ENCODE measurements around the gene CA9.

CA9 gene

GRCh38 chr9:35695943-35696401, 22.2 kb downstream of the CA9 start:
- Histone ChIP-seq H3K27ac (ENCODE audit: low read depth, low read length) (no peak overlapping the region), H3K27me3 (ENCODE audit: insufficient read depth, low read length, poor library complexity) (no peaks in the 10 kb centered on the region), H3K79me2 (ENCODE audit: control insufficient read depth, insufficient read depth, low read length) (no peaks in the 10 kb centered on the region), H3K4ac (ENCODE audit: low read depth, low read length) (no peak overlapping the region), H2AK5ac (ENCODE audit: low read length) (no peak overlapping the region), H3K18ac (ENCODE audit: low read length) (no peak overlapping the region), H2BK120ac (ENCODE audit: low read depth, low read length) (no peak overlapping the region), H4K5ac (ENCODE audit: low read length) (no peak overlapping the region), H3K23ac (ENCODE audit: low read length) (no peak overlapping the region), H3K79me1 (ENCODE audit: low read length) (no peaks in the 10 kb centered on the region), H3K9ac (ENCODE audit: low read length) (no peak overlapping the region), H4K8ac (ENCODE audit: low read depth, low read length) (no peak overlapping the region), H3K4me1 (ENCODE audit: control insufficient read depth, low read depth, low read length) (no peaks in the 10 kb centered on the region), H3K4me3 (ENCODE audit: low read length) (no peak overlapping the region), H3K4me2 (ENCODE audit: low read length) (no peak overlapping the region), H3K36me3 (ENCODE audit: control insufficient read depth, insufficient read depth, low read length) (peaks cover 24% of the 10 kb centered on the region), H3K56ac (ENCODE audit: low read length) (no peak overlapping the region), H2BK15ac (replicated peaks; ENCODE audit: low read depth) (no peak overlapping the region), H2BK5ac (ENCODE audit: low read length) (no peak overlapping the region)
- WGBS (ENCODE audit: extremely low coverage, insufficient coverage, low lambda C conversion rate) = no CpG with 5 or more reads among the region's 3 CpGs
- no peak for DNase-seq

GRCh38 chr9:35696520-35697215, 22.9 kb downstream of the CA9 start:
- peaks cover 27% of the 10 kb centered on the region for H3K36me3 ChIP-seq (ENCODE audit: control insufficient read depth, insufficient read depth, low read length)
- H3K27ac ChIP-seq (ENCODE audit: low read depth, low read length) = no peak overlapping the region

GRCh38 chr9:35697486-35697885, 23.8 kb downstream of the CA9 start:
- Histone ChIP-seq H3K4me3 (ENCODE audit: low read length) (no peak overlapping the region), H3K79me1 (ENCODE audit: low read length) (no peaks in the 10 kb centered on the region), H3K18ac (ENCODE audit: low read length) (no peak overlapping the region), H3K36me3 (ENCODE audit: control insufficient read depth, insufficient read depth, low read length) (peaks cover 31% of the 10 kb centered on the region), H3K79me2 (ENCODE audit: control insufficient read depth, insufficient read depth, low read length) (no peaks in the 10 kb centered on the region), H3K27ac (ENCODE audit: low read depth, low read length) (no peak overlapping the region), H4K5ac (ENCODE audit: low read length) (no peak overlapping the region), H3K4me2 (ENCODE audit: low read length) (no peak overlapping the region), H3K27me3 (ENCODE audit: insufficient read depth, low read length, poor library complexity) (no peaks in the 10 kb centered on the region), H2BK5ac (ENCODE audit: low read length) (no peak overlapping the region), H3K9ac (ENCODE audit: low read length) (no peak overlapping the region), H2BK15ac (replicated peaks; ENCODE audit: low read depth) (no peak overlapping the region), H3K56ac (ENCODE audit: low read length) (no peak overlapping the region), H2BK120ac (ENCODE audit: low read depth, low read length) (no peak overlapping the region), H3K4ac (ENCODE audit: low read depth, low read length) (no peak overlapping the region), H3K23ac (ENCODE audit: low read length) (no peak overlapping the region), H3K4me1 (ENCODE audit: control insufficient read depth, low read depth, low read length) (no peaks in the 10 kb centered on the region), H2AK5ac (ENCODE audit: low read length) (no peak overlapping the region), H4K8ac (ENCODE audit: low read depth, low read length) (no peak overlapping the region)
- no CpG with 5 or more reads among the region's 14 CpGs for whole genome bisulfite sequencing (ENCODE audit: extremely low coverage, insufficient coverage, low lambda C conversion rate)
- no peak for DNase-seq

More at GRCh38 chr9:35696520-35697215, 22.9 kb downstream of the CA9 start:
- no CpG with 5 or more reads among the region's 9 CpGs for WGBS (ENCODE audit: extremely low coverage, insufficient coverage, low lambda C conversion rate)
- no peak overlapping the region for H3K9ac ChIP-seq (ENCODE audit: low read length)
- H4K8ac ChIP-seq (ENCODE audit: low read depth, low read length) = no peak overlapping the region
- no peak overlapping the region for H4K5ac ChIP-seq (ENCODE audit: low read length)
- no peak overlapping the region for H3K4ac ChIP-seq (ENCODE audit: low read depth, low read length)
- no peak overlapping the region for H3K56ac ChIP-seq (ENCODE audit: low read length)
- no peak overlapping the region for H2BK5ac ChIP-seq (ENCODE audit: low read length)
- no peak overlapping the region for H3K4me2 ChIP-seq (ENCODE audit: low read length)
- H2AK5ac ChIP-seq (ENCODE audit: low read length) = no peak overlapping the region
- no peak overlapping the region for H2BK120ac ChIP-seq (ENCODE audit: low read depth, low read length)
- H3K79me2 ChIP-seq (ENCODE audit: control insufficient read depth, insufficient read depth, low read length) = no peaks in the 10 kb centered on the region
- DNase-seq = peak; percentile 72
- no peak overlapping the region for H3K18ac ChIP-seq (ENCODE audit: low read length)
- no peak overlapping the region for H3K23ac ChIP-seq (ENCODE audit: low read length)
- H3K27me3 ChIP-seq (ENCODE audit: insufficient read depth, low read length, poor library complexity) = no peaks in the 10 kb centered on the region
- no peak overlapping the region for H2BK15ac ChIP-seq (replicated peaks; ENCODE audit: low read depth)
- no peaks in the 10 kb centered on the region for H3K4me1 ChIP-seq (ENCODE audit: control insufficient read depth, low read depth, low read length)
- H3K4me3 ChIP-seq (ENCODE audit: low read length) = no peak overlapping the region
- H3K79me1 ChIP-seq (ENCODE audit: low read length) = no peaks in the 10 kb centered on the region

GRCh38 chr9:35698231-35698630, 24.5 kb downstream of the CA9 start:
- Histone ChIP-seq H2BK5ac (ENCODE audit: low read length) (no peak overlapping the region), H3K36me3 (ENCODE audit: control insufficient read depth, insufficient read depth, low read length) (peaks cover 36% of the 10 kb centered on the region), H3K4me2 (ENCODE audit: low read length) (no peak overlapping the region), H3K4me3 (ENCODE audit: low read length) (no peak overlapping the region), H2BK120ac (ENCODE audit: low read depth, low read length) (no peak overlapping the region), H3K9ac (ENCODE audit: low read length) (no peak overlapping the region), H3K79me1 (ENCODE audit: low read length) (no peaks in the 10 kb centered on the region), H4K5ac (ENCODE audit: low read length) (no peak overlapping the region), H3K18ac (ENCODE audit: low read length) (no peak overlapping the region), H3K27ac (ENCODE audit: low read depth, low read length) (no peak overlapping the region), H3K4me1 (ENCODE audit: control insufficient read depth, low read depth, low read length) (no peaks in the 10 kb centered on the region), H2BK15ac (replicated peaks; ENCODE audit: low read depth) (no peak overlapping the region), H2AK5ac (ENCODE audit: low read length) (no peak overlapping the region), H3K79me2 (ENCODE audit: control insufficient read depth, insufficient read depth, low read length) (no peaks in the 10 kb centered on the region), H3K56ac (ENCODE audit: low read length) (no peak overlapping the region), H3K27me3 (ENCODE audit: insufficient read depth, low read length, poor library complexity) (no peaks in the 10 kb centered on the region), H4K8ac (ENCODE audit: low read depth, low read length) (no peak overlapping the region), H3K4ac (ENCODE audit: low read depth, low read length) (no peak overlapping the region), H3K23ac (ENCODE audit: low read length) (no peak overlapping the region)
- no peak for DNase-seq
- WGBS (ENCODE audit: extremely low coverage, insufficient coverage, low lambda C conversion rate) = no CpG with 5 or more reads among the region's 5 CpGs

- peaks cover 52% of the 10 kb centered on the region for H3K36me3 ChIP-seq (ENCODE audit: control insufficient read depth, insufficient read depth, low read length)
- no peak overlapping the region for H3K9ac ChIP-seq (ENCODE audit: low read length)
- H3K4me2 ChIP-seq (ENCODE audit: low read length) = no peak overlapping the region
- no peak overlapping the region for H3K4me3 ChIP-seq (ENCODE audit: low read length)
- no peaks in the 10 kb centered on the region for H3K4me1 ChIP-seq (ENCODE audit: control insufficient read depth, low read depth, low read length)
- no peak for DNase-seq
- WGBS (ENCODE audit: extremely low coverage, insufficient coverage, low lambda C conversion rate) = no CpG with 5 or more reads among the region's 11 CpGs
- H3K27ac ChIP-seq (ENCODE audit: low read depth, low read length) = no peak overlapping the region
- no peak overlapping the region for H3K4ac ChIP-seq (ENCODE audit: low read depth, low read length)
- no peak overlapping the region for H3K56ac ChIP-seq (ENCODE audit: low read length)
- H3K18ac ChIP-seq (ENCODE audit: low read length) = no peak overlapping the region
- no peak overlapping the region for H2BK5ac ChIP-seq (ENCODE audit: low read length)
- H2BK15ac ChIP-seq (replicated peaks; ENCODE audit: low read depth) = no peak overlapping the region
- no peak overlapping the region for H3K23ac ChIP-seq (ENCODE audit: low read length)
- H2AK5ac ChIP-seq (ENCODE audit: low read length) = no peak overlapping the region
- no peak overlapping the region for H2BK120ac ChIP-seq (ENCODE audit: low read depth, low read length)
- no peaks in the 10 kb centered on the region for H3K27me3 ChIP-seq (ENCODE audit: insufficient read depth, low read length, poor library complexity)
- no peaks in the 10 kb centered on the region for H3K79me2 ChIP-seq (ENCODE audit: control insufficient read depth, insufficient read depth, low read length)
- no peak overlapping the region for H4K8ac ChIP-seq (ENCODE audit: low read depth, low read length)
- H3K79me1 ChIP-seq (ENCODE audit: low read length) = no peaks in the 10 kb centered on the region
- H4K5ac ChIP-seq (ENCODE audit: low read length) = no peak overlapping the region
Measured at GRCh38 chr9:35700031-35700430, 26.3 kb downstream of the CA9 start.

- H3K27me3 ChIP-seq (ENCODE audit: insufficient read depth, low read length, poor library complexity) = no peaks in the 10 kb centered on the region
- no peak overlapping the region for H3K27ac ChIP-seq (ENCODE audit: low read depth, low read length)
- no peak overlapping the region for H4K8ac ChIP-seq (ENCODE audit: low read depth, low read length)
- no peaks in the 10 kb centered on the region for H3K79me1 ChIP-seq (ENCODE audit: low read length)
- no peak overlapping the region for H2BK5ac ChIP-seq (ENCODE audit: low read length)
- H3K18ac ChIP-seq (ENCODE audit: low read length) = no peak overlapping the region
- no peak for DNase-seq
- H4K5ac ChIP-seq (ENCODE audit: low read length) = no peak overlapping the region
- H3K4me2 ChIP-seq (ENCODE audit: low read length) = no peak overlapping the region
- H2AK5ac ChIP-seq (ENCODE audit: low read length) = no peak overlapping the region
- no peak overlapping the region for H2BK15ac ChIP-seq (replicated peaks; ENCODE audit: low read depth)
- H3K9ac ChIP-seq (ENCODE audit: low read length) = no peak overlapping the region
- H3K23ac ChIP-seq (ENCODE audit: low read length) = no peak overlapping the region
- no peak overlapping the region for H3K4ac ChIP-seq (ENCODE audit: low read depth, low read length)
- no peaks in the 10 kb centered on the region for H3K4me1 ChIP-seq (ENCODE audit: control insufficient read depth, low read depth, low read length)
- no peak overlapping the region for H3K56ac ChIP-seq (ENCODE audit: low read length)
- H3K4me3 ChIP-seq (ENCODE audit: low read length) = no peak overlapping the region
- H3K36me3 ChIP-seq (ENCODE audit: control insufficient read depth, insufficient read depth, low read length) = peaks cover 54% of the 10 kb centered on the region
- no peak overlapping the region for H2BK120ac ChIP-seq (ENCODE audit: low read depth, low read length)
- no peaks in the 10 kb centered on the region for H3K79me2 ChIP-seq (ENCODE audit: control insufficient read depth, insufficient read depth, low read length)
Measured at GRCh38 chr9:35700942-35701341, 27.2 kb downstream of the CA9 start.

All from mesendoderm (in vitro differentiated cells).